Mesenchymal stem cell (in vitro differentiated cells and primary cell): ENCODE data around the gene CXADR.

Source experiments
- DNase-seq: peaks from one replicate; pipeline ENCODE4 v3.0.0-alpha.2; 2013
- H2AFZ ChIP-seq: one replicate; pipeline ENCODE4 v1.6.1; 2013; ENCODE audit warnings: low read depth, mild to moderate bottlenecking, control low read depth, inconsistent platforms, low read length, moderate library complexity
- H2AK5ac ChIP-seq: 2 replicates; pipeline ENCODE4 v1.6.1; 2013; ENCODE audit warnings: low read length, moderate library complexity, mild to moderate bottlenecking, inconsistent platforms; ENCODE audit not compliant: severe bottlenecking
- H2BK120ac ChIP-seq: one replicate; pipeline ENCODE4 v1.6.1; 2013; ENCODE audit warnings: low read depth, mild to moderate bottlenecking, inconsistent platforms, low read length, moderate library complexity
- H2BK12ac ChIP-seq, 2 experiments: one replicate each; pipeline ENCODE4 v1.6.1; 2013; ENCODE audit warnings: inconsistent platforms in 2 of 2, low read length in 2 of 2, mild to moderate bottlenecking in 2 of 2, moderate library complexity in 2 of 2, control low read depth in 1 of 2
- H2BK15ac ChIP-seq: one replicate; pipeline ENCODE4 v1.6.1; 2013; ENCODE audit warnings: mild to moderate bottlenecking, low read depth, inconsistent platforms; ENCODE audit not compliant: poor library complexity, severe bottlenecking
- H2BK5ac ChIP-seq: 2 replicates; pipeline ENCODE4 v1.6.1; 2013; ENCODE audit warnings: low read depth, mild to moderate bottlenecking, low read length, control low read depth, inconsistent platforms; ENCODE audit not compliant: poor library complexity, severe bottlenecking
- H3K14ac ChIP-seq, 2 experiments: one replicate each; pipeline ENCODE4 v1.6.1; 2013; ENCODE audit warnings: inconsistent platforms in 2 of 2, low read length in 2 of 2, control low read depth in 1 of 2, mild to moderate bottlenecking in 1 of 2, moderate library complexity in 1 of 2
- H3K18ac ChIP-seq, 2 experiments: one replicate each; pipeline ENCODE4 v1.6.1; 2013; ENCODE audit warnings: inconsistent platforms in 2 of 2, low read length in 2 of 2, control low read depth in 1 of 2, low read depth in 1 of 2, mild to moderate bottlenecking in 1 of 2
- H3K23ac ChIP-seq, 2 experiments: one replicate each; pipeline ENCODE4 v1.6.1; 2013; ENCODE audit warnings: inconsistent platforms in 2 of 2, low read length in 2 of 2, mild to moderate bottlenecking in 2 of 2, moderate library complexity in 2 of 2, control low read depth in 1 of 2
- H3K27ac ChIP-seq: 2 replicates; pipeline ENCODE4 v1.5.1; 2013; ENCODE audit warnings: mild to moderate bottlenecking, moderate library complexity, low read length, control low read depth, inconsistent platforms; ENCODE audit not compliant: poor library complexity, severe bottlenecking
- H3K27me3 ChIP-seq, 2 experiments: 2 replicates each; pipeline versions ENCODE4 v1.6.1 to v1.7.0; 2013; ENCODE audit warnings: low read length in 2 of 2, mild to moderate bottlenecking in 2 of 2, moderate library complexity in 2 of 2, control low read depth in 1 of 2, inconsistent platforms in 1 of 2; ENCODE audit not compliant: control insufficient read depth in 1 of 2, insufficient read depth in 1 of 2
- H3K36me3 ChIP-seq, 2 experiments: 2 replicates each; pipeline versions ENCODE4 v1.6.1 to v1.7.0; 2013; ENCODE audit warnings: low read length in 2 of 2, control low read depth in 1 of 2, inconsistent platforms in 1 of 2, low read depth in 1 of 2, mild to moderate bottlenecking in 1 of 2; ENCODE audit not compliant: insufficient read depth in 2 of 2, control insufficient read depth in 1 of 2
- H3K4ac ChIP-seq, 2 experiments: one replicate each; pipeline ENCODE4 v1.6.1; 2013; ENCODE audit warnings: inconsistent platforms in 2 of 2, low read length in 2 of 2, mild to moderate bottlenecking in 2 of 2, moderate library complexity in 2 of 2, control low read depth in 1 of 2, low read depth in 1 of 2
- H3K4me1 ChIP-seq: 2 replicates; pipeline ENCODE4 v1.6.1; 2013; ENCODE audit warnings: low read depth, low read length, control low read depth; ENCODE audit not compliant: control insufficient read depth, insufficient read depth
- H3K4me2 ChIP-seq: 2 replicates; pipeline ENCODE4 v1.6.1; 2013; ENCODE audit warnings: low read length, mild to moderate bottlenecking, inconsistent platforms; ENCODE audit not compliant: poor library complexity, severe bottlenecking
- H3K4me3 ChIP-seq, 2 experiments: 2 replicates each; pipeline versions ENCODE4 v1.5.1 to v1.7.0; 2013; ENCODE audit warnings: low read length in 2 of 2, mild to moderate bottlenecking in 2 of 2, control low read depth in 1 of 2, low read depth in 1 of 2; ENCODE audit not compliant: insufficient read depth in 1 of 2
- H3K79me1 ChIP-seq: replicated peaks from 2 replicates; pipeline ENCODE4 v1.6.1; 2013; ENCODE audit warnings: mild to moderate bottlenecking, control low read depth, low read length, inconsistent platforms; ENCODE audit not compliant: poor library complexity, severe bottlenecking
- H3K9ac ChIP-seq: 2 replicates; pipeline ENCODE4 v1.7.0; 2013; ENCODE audit warnings: mild to moderate bottlenecking, low read length, moderate library complexity
- H3K9me3 ChIP-seq: 2 replicates; pipeline ENCODE4 v1.7.0; 2013; ENCODE audit warnings: mild to moderate bottlenecking, low read length; ENCODE audit not compliant: control insufficient read depth
- H4K8ac ChIP-seq: one replicate; pipeline ENCODE4 v1.6.1; 2013; ENCODE audit warnings: inconsistent platforms, mild to moderate bottlenecking, low read length, moderate library complexity
- H4K91ac ChIP-seq: one replicate; pipeline ENCODE4 v1.6.1; 2013; ENCODE audit warnings: mild to moderate bottlenecking, low read length, inconsistent platforms
- WGBS: methylation state at CpG from one replicate; pipeline ENCODE4 v1.1.7; 2013; ENCODE audit warnings: mixed read lengths; 5-methylcytosine and 5-hydroxymethylcytosine counted together

The CXADR gene

DNA sequence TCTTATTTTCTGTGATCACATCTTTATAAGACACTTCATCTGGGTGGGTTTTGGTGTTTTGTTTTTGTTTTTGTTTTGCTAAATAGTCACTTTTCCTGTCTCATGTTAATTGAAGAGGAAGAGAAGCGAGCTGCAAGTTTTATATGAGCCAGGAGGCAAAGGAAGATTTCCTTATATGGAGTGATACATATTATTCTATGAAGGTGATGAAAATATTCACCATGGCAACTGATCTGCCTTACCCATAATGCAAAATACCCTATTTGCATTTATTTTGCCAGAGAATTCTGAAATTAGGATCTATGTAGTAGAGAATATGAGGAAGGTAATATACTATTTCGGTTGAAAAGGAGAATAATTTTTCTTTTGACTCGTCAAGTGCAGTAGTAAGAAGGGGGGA is 13.9 kb downstream of the CXADR start:
- H3K9ac ChIP-seq = no peak overlapping the region
- no peaks in the 10 kb centered on the region for H3K4me1 ChIP-seq
- no peak for DNase-seq
- H4K91ac ChIP-seq = no peak overlapping the region
- no peak overlapping the region for H2BK5ac ChIP-seq
- H3K14ac ChIP-seq = no peak overlapping the region
- H4K8ac ChIP-seq = no peak overlapping the region
- H3K27me3 ChIP-seq = no peaks in the 10 kb centered on the region
- no peak overlapping the region for H2AFZ ChIP-seq
- no peak overlapping the region for H2BK15ac ChIP-seq
- H3K36me3 ChIP-seq = no peaks in the 10 kb centered on the region
- no peak overlapping the region for H3K4me2 ChIP-seq
- H3K79me1 ChIP-seq = peaks cover 9% of the 10 kb centered on the region
- H3K4me3 ChIP-seq = no peak overlapping the region
- H3K9me3 ChIP-seq = no peaks in the 10 kb centered on the region
- no peak overlapping the region for H3K27ac ChIP-seq
- 75% methylated on average over 1 of the region's 3 CpGs for WGBS
- no peak overlapping the region for H3K18ac ChIP-seq
- H2BK12ac ChIP-seq = no peak overlapping the region
- no peak overlapping the region for H2BK120ac ChIP-seq
- H3K4ac ChIP-seq = no peak overlapping the region
- no peak overlapping the region for H2AK5ac ChIP-seq
- no peak overlapping the region for H3K23ac ChIP-seq

DNA sequence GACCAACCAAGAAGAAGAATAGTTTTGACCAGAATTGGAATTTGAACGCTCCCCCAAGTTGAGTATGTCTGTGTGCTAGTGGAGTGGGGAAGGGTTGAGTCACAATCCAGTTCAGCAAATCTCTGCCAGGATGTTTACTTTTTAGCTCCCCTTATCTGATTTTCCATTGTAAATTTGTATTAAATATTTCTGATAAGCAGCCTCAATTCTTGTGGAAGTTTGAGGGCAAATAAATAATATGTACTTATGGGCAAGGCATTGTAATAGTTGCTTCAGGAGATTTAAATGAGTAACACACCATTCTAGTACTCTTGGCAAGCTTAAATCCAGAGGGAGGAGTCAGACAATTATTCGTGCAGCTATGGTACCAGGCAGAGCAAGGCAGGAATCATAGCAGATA is 14.4 kb downstream of the CXADR start:
- H3K23ac ChIP-seq = no peak overlapping the region
- H3K4ac ChIP-seq = no peak overlapping the region
- 0% methylated on average over 1 of the region's 2 CpGs for WGBS
- no peak overlapping the region for H3K27ac ChIP-seq
- no peak overlapping the region for H2AFZ ChIP-seq
- H3K9ac ChIP-seq = no peak overlapping the region
- H3K14ac ChIP-seq = no peak overlapping the region
- peaks cover 10% of the 10 kb centered on the region for H3K79me1 ChIP-seq
- no peak overlapping the region for H3K4me2 ChIP-seq
- H3K9me3 ChIP-seq = no peaks in the 10 kb centered on the region
- no peak overlapping the region for H2BK15ac ChIP-seq
- H2AK5ac ChIP-seq = no peak overlapping the region
- no peak overlapping the region for H4K8ac ChIP-seq
- no peak overlapping the region for H2BK12ac ChIP-seq
- no peak overlapping the region for H2BK5ac ChIP-seq
- no peak overlapping the region for H2BK120ac ChIP-seq
- H3K18ac ChIP-seq = no peak overlapping the region
- no peaks in the 10 kb centered on the region for H3K27me3 ChIP-seq
- no peaks in the 10 kb centered on the region for H3K36me3 ChIP-seq
- DNase-seq = peak; percentile 64
- no peak overlapping the region for H3K4me3 ChIP-seq
- H4K91ac ChIP-seq = no peak overlapping the region
- H3K4me1 ChIP-seq = no peaks in the 10 kb centered on the region

DNA sequence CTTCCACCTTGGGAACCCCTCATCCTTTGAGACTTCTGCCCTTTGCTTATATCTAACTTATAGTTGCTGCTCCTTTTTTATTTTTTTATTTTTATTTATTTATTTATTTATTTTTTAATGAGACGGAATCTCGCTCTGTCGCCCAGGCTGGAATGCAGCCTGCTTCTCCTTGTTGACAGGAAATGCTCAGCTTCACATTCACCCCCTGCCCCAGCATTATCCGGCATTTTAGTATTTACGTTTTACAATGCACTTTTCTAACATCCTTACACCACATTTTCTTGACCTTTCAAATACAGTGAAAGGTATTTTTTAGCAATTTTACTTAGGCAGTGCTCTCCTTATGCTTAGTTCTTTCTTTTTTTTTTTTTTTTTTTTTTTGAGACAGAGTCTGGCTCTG is 14.9 kb downstream of the CXADR start:
- no peak overlapping the region for H4K8ac ChIP-seq
- H3K27me3 ChIP-seq = no peaks in the 10 kb centered on the region
- H3K79me1 ChIP-seq = peaks cover 10% of the 10 kb centered on the region
- DNase-seq = no peak
- H3K9ac ChIP-seq = no peak overlapping the region
- no peak overlapping the region for H4K91ac ChIP-seq
- no peaks in the 10 kb centered on the region for H3K36me3 ChIP-seq
- no peak overlapping the region for H3K23ac ChIP-seq
- no peaks in the 10 kb centered on the region for H3K9me3 ChIP-seq
- H3K4me2 ChIP-seq = no peak overlapping the region
- H2AK5ac ChIP-seq = no peak overlapping the region
- H2AFZ ChIP-seq = no peak overlapping the region
- no peak overlapping the region for H2BK120ac ChIP-seq
- H3K18ac ChIP-seq = no peak overlapping the region
- H3K4ac ChIP-seq = no peak overlapping the region
- 14% methylated on average over 3 of the region's 5 CpGs for WGBS
- no peak overlapping the region for H2BK15ac ChIP-seq
- no peak overlapping the region for H3K4me3 ChIP-seq
- no peaks in the 10 kb centered on the region for H3K4me1 ChIP-seq
- no peak overlapping the region for H2BK12ac ChIP-seq
- H2BK5ac ChIP-seq = no peak overlapping the region
- H3K14ac ChIP-seq = no peak overlapping the region
- H3K27ac ChIP-seq = no peak overlapping the region

DNA sequence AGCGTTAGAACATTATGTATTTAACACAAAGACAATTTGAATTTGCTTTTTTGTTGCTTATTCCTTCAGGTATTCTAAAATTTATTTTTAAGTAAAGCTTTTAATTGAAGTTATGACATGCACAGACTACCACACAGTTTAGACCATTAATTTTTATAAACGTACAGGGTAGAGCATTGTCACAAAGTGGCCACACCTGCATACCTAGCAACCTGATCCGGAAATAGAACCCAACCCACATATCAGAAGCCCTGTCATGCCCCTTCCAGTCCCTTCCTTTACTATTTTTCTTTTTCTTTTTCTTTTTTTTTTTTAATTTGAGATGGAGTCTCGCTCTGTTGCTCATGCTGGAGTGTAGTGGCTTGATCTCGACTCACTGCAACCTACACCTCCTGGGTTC is 16.8 kb downstream of the CXADR start:
- Histone ChIP-seq H4K91ac (no peak overlapping the region), H2BK15ac (no peak overlapping the region), H3K27me3 (no peaks in the 10 kb centered on the region), H3K9ac (no peak overlapping the region), H2BK12ac (no peak overlapping the region), H2AFZ (no peak overlapping the region), H3K4me1 (no peaks in the 10 kb centered on the region), H2BK5ac (no peak overlapping the region), H3K14ac (no peak overlapping the region), H2AK5ac (no peak overlapping the region), H2BK120ac (no peak overlapping the region), H3K4me2 (no peak overlapping the region), H3K4me3 (no peak overlapping the region), H3K79me1 (peaks cover 12% of the 10 kb centered on the region), H3K27ac (no peak overlapping the region), H3K18ac (no peak overlapping the region), H3K36me3 (no peaks in the 10 kb centered on the region), H3K23ac (no peak overlapping the region), H4K8ac (no peak overlapping the region), H3K9me3 (no peaks in the 10 kb centered on the region), H3K4ac (no peak overlapping the region)
- no peak for DNase-seq
- 98% methylated on average over 3 of the region's 5 CpGs for WGBS
